Articular chondrocyte of knee joint (primary cell): ENCODE data around the gene TCF4. TPM values are rescaled to one million over a fixed set of nuclear protein-coding genes. Genes with fewer than 3 reads are reported as not detected.

ENCODE experiments used
- small RNA-seq: library from RNA; depleted of rRNA; stranded (forward); fragments of <200 nt; gene quantifications from one replicate; pipeline ENCODE3, GENCODE V24; 2012
- total RNA-seq: library from RNA; depleted of rRNA; stranded (reverse); fragments of >200 nt; gene quantifications from 2 replicates; pipeline ENCODE4 v1.2.3, GENCODE V29; 2012

The TCF4 gene
- total RNA-seq, result 116 and 136 TPM in 2 replicates

GRCh38 chr18:55588111-55588869 is at the start of gene TCF4:
TCF4 (minus strand) TSS chr18:55588192; CDS start chr18:55587116, 1,076 bp downstream.

Small RNAs within 50 kb of the gene (small RNA-seq; reads per million reads assigned to genes)
- not detected for gene MIR4529
